Lower leg skin (tissue), 4 donors: ENCODE data around the gene PIGS. TPM values are rescaled to one million over a fixed set of nuclear protein-coding genes. Genes with fewer than 3 reads are reported as not detected.

Source experiments
- DNase-seq, 2 donors: peaks; one replicate each; pipeline ENCODE4 v3.0.0-alpha.2; 2019; ENCODE audit warnings: low spot score in 2 of 2
- H3K4me3 ChIP-seq: fragments of 200-600 bp; sonication (generic); 2 replicates; pipeline ENCODE4 v1.5.1; 2017; ENCODE audit warnings: mild to moderate bottlenecking, low read depth; ENCODE audit not compliant: poor library complexity, severe bottlenecking
- POLR2A ChIP-seq, 2 donors: fragments of 450-650 bp; IDR thresholded peaks; one replicate each; pipeline ENCODE4 v1.6.1; 2016 to 2017; ENCODE audit warnings: antibody characterized with exemption in 2 of 2, mild to moderate bottlenecking in 1 of 2, moderate library complexity in 1 of 2
- WGBS, 2 donors: methylation state at CpG; one replicate each; pipeline ENCODE4 v1.1.5; 2018; 5-methylcytosine and 5-hydroxymethylcytosine counted together
- intact Hi-C: fragments of 100-400 bp; cut with DNase I; formaldehyde crosslinking; loops from one replicate; pipeline ENCODE4 v1.15.0; 2023; ENCODE audit warnings: low total_unique reads
- total RNA-seq, 4 donors: library from RNA; depleted of rRNA; stranded (reverse); fragments of >200 nt; gene quantifications; one replicate each; pipeline ENCODE4 v1.1.0, GENCODE V29; 2016
- TF ChIP-seq, protein P1 (sequence below), 3 donors: fragments of 450-650 bp; IDR thresholded peaks; one replicate each; pipeline ENCODE4 v1.5.1; 2016; ENCODE audit warnings: antibody characterized with exemption in 3 of 3, mild to moderate bottlenecking in 3 of 3, moderate library complexity in 2 of 3

The PIGS gene
- total RNA-seq, 4 donors from 2014 or later: 57.6 to 84.0 (median 75.1) TPM

DNA sequence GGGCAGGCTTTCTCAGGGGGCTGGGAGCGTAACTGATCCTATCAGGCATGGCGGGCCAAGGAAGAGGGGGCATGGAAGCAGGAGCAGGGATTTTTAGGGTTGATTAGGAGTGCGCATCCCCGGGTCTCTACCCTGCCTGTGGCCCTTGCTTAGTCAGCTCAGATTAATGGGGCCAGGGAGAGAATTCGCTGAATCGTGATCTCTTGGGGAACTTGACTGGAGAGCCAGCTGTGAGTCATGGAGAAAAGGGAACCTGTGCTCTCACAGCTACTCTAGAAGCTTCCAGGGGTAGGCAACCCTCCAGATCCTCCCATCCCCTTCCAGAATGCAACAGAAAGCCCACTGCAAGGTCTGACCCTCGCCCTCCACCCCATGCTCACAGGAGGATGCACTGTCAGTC lies 61.5 kb downstream of the PIGS start:
- intact Hi-C loops: no loop called here
- no peak for DNase-seq
- no peak overlapping the region for H3K4me3 ChIP-seq
- WGBS, 2 donors: 66% methylated on average over 7 of the region's 7 CpGs
- TF ChIP-seq POLR2A (IDR thresholded peaks at IDR 0.05): no peak
- TF ChIP-seq, protein P1, sequence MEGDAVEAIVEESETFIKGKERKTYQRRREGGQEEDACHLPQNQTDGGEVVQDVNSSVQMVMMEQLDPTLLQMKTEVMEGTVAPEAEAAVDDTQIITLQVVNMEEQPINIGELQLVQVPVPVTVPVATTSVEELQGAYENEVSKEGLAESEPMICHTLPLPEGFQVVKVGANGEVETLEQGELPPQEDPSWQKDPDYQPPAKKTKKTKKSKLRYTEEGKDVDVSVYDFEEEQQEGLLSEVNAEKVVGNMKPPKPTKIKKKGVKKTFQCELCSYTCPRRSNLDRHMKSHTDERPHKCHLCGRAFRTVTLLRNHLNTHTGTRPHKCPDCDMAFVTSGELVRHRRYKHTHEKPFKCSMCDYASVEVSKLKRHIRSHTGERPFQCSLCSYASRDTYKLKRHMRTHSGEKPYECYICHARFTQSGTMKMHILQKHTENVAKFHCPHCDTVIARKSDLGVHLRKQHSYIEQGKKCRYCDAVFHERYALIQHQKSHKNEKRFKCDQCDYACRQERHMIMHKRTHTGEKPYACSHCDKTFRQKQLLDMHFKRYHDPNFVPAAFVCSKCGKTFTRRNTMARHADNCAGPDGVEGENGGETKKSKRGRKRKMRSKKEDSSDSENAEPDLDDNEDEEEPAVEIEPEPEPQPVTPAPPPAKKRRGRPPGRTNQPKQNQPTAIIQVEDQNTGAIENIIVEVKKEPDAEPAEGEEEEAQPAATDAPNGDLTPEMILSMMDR (IDR thresholded peaks at IDR 0.05): no peak

GRCh38 chr17:28508211-28508724 lies 63.1 kb downstream of the PIGS start:
- no peak overlapping the region for H3K4me3 ChIP-seq
- intact Hi-C loops: no loop called here
- no peak for DNase-seq
- TF ChIP-seq, protein P1 (IDR thresholded peaks at IDR 0.05): no peak
- TF ChIP-seq POLR2A (IDR thresholded peaks at IDR 0.05): no peak
- WGBS, 2 donors: 45 to 55% methylated on average over 11 of the region's 11 CpGs

GRCh38 chr17:28507567-28508203 lies 63.6 kb downstream of the PIGS start:
- H3K4me3 ChIP-seq: no peak overlapping the region
- 31 to 37% methylated on average over 14 to 17 of the region's 24 CpGs for WGBS, 2 donors
- intact Hi-C loops: no loop called here
- TF ChIP-seq POLR2A (IDR thresholded peaks at IDR 0.05): no peak
- TF ChIP-seq, protein P1 (IDR thresholded peaks at IDR 0.05): no peak
- no peak for DNase-seq

DNA sequence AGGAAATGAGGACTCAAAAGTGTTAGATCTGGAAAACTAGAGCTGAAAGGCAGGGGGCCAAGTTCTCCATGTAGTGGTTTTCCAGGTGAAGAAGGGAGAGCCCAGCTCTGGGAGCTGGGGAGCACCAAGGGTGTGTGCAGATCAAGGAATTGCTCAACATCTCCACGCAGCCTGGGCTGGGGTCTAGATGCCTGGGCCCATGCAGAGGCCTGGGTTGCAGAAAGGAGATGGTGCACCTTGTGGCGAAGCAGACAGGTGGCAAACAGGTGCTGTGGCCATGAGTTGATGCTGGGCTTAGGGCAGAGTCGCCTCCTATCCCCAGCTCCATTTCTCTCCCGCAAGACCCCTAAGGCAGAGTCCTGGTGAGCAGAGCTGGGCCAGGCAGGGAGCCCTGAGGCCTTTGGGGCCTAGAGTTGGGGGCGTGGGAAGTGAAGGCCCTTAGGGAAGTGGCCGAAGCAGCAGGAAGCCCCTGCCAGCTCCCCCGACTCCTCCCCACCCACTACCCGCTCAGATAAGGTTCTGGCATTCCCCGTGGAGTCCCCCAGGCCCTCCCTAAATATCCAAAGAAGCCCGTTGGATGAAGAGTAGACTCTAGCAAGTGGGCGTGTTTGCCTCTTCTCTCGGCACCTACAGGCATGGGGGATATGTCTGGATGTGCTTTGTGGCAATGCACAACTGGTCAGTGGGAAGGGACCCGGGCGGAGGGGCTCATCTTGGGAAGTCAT lies 64.4 kb downstream of the PIGS start:
- no peak for DNase-seq
- TF ChIP-seq, protein P1 (IDR thresholded peaks at IDR 0.05): no peak
- TF ChIP-seq POLR2A (IDR thresholded peaks at IDR 0.05): no peak
- intact Hi-C loops: no loop called here
- no peak overlapping the region for H3K4me3 ChIP-seq
- 55 to 64% methylated on average over 14 of the region's 14 CpGs for WGBS, 2 donors

DNA sequence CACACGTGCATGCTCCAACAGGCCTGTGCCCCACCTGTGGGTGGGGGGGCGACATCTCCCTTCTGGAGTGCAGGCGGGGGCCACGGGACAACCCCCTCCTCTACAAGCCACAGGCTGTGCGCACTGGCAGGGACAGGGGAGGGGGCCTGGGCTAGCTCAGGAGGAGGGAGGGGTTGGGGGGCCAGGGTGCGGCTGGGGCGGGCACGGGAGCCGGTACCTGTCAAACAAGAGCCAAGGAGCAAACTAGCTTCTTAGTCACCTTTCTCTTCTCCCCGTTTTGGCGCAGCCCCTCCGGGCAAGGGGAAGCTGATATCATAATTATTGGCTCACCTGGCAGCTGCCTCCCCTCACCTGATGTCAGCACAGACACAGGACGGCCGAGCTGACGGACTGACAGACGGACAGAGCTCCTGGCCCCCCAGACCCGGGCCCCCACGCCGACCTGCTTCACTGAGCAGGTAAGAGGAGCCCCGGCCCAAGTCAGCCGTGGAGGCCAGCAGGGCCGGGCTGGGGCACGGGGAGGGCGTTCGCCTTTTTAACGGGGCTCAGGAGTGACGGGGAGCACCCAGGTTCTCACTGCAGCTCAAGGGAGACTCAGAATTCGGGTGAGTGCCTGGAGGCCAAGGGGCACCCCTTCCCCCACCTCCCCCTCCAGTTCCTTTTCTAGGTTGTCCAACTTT lies 65.2 kb downstream of the PIGS start, which contains the start of gene FOXN1:
Gene FOXN1 (plus strand): TSS at position 363 of the 680 bp plus-strand sequence. CDS start 17,622 bp downstream, outside the sequence.
- 36 to 37% methylated on average over 12 to 28 of the region's 28 CpGs for WGBS, 2 donors
- TF ChIP-seq, protein P1 (IDR thresholded peaks at IDR 0.05): no peak
- TF ChIP-seq POLR2A (IDR thresholded peaks at IDR 0.05): no peak
- intact Hi-C loops: no loop called here
- no peak for DNase-seq
- no peak within 1 kb of the TSS for H3K4me3 ChIP-seq
